ENCODE results near the gene AFM.

Gene AFM

DNA sequence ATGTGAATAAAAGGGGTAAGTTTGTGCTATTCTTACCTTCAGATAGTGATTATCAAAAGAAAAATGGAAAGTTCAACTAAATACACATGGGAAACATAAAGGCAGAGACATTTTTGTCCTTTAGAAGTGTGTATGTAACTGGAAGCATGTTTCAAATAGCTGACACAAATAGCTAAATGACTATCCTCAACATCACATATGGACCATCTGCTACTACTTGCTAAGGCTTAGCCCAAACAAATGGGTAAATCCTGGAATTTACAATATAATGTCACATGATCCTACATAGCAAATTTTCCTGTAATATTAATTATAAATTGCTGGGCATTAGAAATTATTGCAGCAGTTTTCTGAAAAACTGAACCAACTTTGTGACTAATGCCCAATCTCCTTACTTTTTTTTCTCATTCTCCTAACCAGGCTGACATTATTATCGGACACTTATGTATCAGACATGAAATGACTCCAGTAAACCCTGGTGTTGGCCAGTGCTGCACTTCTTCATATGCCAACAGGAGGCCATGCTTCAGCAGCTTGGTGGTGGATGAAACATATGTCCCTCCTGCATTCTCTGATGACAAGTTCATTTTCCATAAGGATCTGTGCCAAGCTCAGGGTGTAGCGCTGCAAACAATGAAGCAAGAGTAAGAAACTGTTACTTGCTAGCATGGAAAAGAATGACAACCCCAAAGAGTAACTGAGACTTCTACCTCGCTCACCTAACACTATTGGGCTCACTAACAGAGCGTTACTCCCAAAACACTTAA lies 29.4 kb upstream of the AFM start:
- DNase-seq = no peak

DNA sequence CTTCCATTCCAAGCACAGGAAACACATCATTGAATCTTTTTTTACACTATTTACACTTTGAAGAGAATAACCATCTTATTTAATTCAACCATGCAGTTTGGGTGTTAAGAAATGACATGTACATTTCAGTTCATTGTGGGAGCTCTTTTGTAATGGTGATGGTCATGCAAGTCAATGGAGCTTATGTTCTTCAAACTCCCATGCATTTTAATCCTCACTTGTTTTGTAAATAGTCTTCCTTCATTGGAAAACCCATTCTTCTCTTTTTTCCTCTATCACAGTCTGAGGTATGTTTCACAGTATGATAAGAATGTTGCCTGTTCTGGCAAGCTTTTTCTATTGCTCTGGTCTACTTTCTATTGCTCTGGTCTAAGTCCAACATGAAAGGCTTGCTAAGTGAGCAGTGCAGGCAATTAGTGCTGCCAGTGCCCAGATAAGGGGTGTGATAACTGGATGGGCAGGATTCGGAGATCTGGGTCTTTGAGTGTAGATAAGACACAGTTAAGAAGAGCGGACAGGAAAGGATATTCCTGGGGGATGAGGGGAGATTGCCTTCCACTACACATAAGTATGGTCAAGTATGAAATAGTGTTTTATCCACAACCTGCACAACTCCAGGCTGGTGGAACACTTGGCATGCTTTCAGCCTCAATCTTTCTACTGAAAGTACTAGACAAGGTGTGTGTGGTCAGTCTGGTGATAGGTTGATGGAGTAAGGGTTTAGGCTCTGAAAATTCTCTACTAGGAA lies 28.4 kb upstream of the AFM start:
- no peak for DNase-seq

GRCh38 chr4:73453701-73454005 lies 27.9 kb upstream of the AFM start:
- DNase-seq = no peak

GRCh38 chr4:73454920-73455319 lies 26.6 kb upstream of the AFM start:
- no peak for DNase-seq

GRCh38 chr4:73456177-73457022 lies 25.1 kb upstream of the AFM start:
- DNase-seq = no peak

GRCh38 chr4:73458184-73459047 lies 23.1 kb upstream of the AFM start:
- DNase-seq = no peak

- no peak for DNase-seq
These were observed 22.5 kb upstream of the AFM start for GRCh38 chr4:73459048-73459421.

GRCh38 chr4:73460913-73461522 lies 20.5 kb upstream of the AFM start:
- no peak for DNase-seq

DNA sequence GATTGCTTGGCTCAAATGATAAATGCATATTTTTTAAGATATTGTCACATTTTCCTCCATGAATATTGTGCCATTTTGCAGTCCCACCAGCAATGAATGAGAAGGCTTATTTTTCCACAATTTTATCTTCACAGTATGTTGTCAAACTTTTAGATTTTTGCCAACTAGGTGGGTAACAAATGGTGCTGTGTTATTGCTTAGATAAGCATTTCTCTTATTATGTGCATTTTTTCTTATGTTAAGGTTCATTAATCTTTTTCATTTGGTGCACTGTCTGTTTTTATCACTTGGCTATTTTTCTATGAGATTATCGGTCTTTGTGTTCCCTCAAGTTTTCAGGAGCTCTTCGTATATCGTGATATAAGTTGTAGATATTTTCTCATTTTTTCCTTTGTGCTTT lies 13.4 kb upstream of the AFM start:
- no peak for DNase-seq

DNA sequence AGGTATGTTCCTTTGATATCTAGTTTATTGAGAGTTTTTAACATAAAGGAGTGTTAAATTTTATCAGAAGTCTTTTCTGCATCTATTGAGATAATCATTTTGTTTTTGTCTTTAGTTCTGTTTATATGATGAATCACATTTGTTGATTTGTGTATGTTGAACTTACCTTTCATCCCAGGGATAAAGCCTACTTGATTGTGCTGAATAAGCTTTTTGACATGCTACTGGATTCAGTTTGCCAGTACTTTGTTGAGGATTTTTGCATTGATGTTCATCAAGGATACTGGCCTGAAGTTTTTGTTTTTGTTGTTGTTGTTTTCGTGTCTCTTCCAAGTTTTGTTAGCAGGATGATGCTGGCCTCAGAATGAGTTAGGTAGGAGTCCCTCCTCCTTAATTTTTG lies 10.8 kb upstream of the AFM start:
- no peak for DNase-seq

- no peak for DNase-seq
These were observed 4.4 kb upstream of the AFM start for GRCh38 chr4:73477176-73477575.

- no peak for DNase-seq
These were observed 2.2 kb upstream of the AFM start for GRCh38 chr4:73479323-73479722.

GRCh38 chr4:73485085-73485484 lies 3.5 kb downstream of the AFM start:
- DNase-seq = no peak

DNA sequence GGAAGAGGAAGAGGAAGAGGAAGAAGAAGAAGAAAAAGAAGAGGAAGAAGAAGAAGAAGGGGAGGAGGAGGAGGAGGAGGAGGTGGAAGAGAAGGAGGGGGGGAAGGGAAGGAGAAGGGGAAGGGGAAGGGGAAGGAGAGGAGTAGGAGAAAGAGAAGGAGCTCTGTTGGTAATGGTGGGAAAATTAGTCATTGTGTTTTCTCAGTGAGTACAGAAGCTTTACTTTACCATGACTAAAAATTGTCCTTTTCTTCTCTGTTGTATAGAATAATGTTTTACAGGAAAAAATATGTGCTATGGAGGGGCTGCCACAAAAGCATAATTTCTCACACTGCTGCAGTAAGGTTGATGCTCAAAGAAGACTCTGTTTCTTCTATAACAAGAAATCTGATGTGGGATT lies 4.1 kb downstream of the AFM start:
- DNase-seq = no peak

- DNase-seq = no peak
These were observed 5.0 kb downstream of the AFM start for GRCh38 chr4:73486497-73486896.

- DNase-seq = no peak
These were observed 5.7 kb downstream of the AFM start for GRCh38 chr4:73487233-73487632.

DNA sequence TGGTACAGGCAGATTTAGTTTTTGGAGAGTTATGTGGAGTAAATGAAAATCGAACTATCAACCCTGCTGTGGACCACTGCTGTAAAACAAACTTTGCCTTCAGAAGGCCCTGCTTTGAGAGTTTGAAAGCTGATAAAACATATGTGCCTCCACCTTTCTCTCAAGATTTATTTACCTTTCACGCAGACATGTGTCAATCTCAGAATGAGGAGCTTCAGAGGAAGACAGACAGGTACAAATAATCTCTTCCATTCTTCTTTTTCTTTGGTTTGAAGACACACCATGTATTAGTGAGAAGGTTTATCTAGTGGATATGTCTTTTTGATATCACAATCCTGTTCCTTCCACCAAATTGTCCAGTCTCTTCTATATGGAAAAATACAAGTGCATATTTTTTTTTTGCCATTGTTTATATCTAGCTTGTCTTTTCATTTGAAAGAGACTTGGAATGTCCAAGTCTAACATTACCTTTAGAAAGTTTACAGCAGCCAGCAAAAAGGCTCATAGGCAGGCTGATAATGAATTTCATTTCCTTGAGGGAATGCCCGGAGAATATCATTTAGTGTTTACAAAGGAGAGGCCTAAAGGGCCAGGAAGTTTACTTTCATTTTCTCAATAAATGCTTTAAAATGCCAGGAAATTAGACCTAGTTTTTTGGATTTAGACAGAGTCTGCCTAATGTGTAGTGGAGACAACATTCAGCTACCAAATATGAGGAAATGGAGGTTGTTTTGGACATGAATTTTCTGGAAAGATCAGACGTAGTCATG lies 18.6 kb downstream of the AFM start:
- DNase-seq = no peak

- DNase-seq = no peak
These were observed 20.2 kb downstream of the AFM start for GRCh38 chr4:73501664-73502265.

DNA sequence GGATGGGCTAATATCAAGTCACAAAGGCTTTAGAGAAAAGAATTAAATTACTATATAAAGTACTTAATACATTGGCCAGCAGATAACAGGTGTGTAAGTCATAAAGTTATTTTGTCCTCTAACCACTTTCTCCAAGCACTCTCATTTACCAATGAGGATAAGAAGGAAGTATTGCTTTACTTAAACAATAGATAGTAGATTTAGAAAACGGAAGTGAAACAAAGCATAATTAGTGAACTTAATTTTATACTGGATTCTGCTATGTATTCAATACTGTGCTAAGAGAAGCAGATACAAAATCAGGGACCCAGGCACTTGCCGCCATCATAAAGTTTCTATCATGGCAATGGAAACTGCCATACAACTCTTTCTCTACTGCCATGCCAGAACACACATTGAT lies 24.0 kb downstream of the AFM start:
- no peak for DNase-seq

GRCh38 chr4:73507541-73507940 lies 26.0 kb downstream of the AFM start:
- no peak for DNase-seq

DNA sequence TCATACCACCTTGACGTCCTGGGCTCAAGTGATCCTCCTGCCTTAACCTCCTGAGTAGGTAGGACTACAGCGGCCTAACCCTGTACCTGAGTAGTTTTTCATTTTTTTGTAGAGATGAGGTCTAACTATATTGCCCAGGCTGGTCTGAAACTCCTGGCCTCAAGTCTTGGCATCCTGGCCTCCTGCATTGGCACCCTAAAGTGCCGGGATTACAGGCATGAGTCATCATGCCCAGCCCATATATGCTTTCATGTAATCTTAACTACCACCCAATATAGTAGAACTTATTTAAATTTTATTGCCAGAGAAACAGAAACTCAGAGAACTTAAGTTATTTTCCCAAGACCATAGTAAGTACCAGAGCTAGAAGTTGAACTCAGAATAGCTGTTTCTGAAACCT lies 27.1 kb downstream of the AFM start:
- DNase-seq = no peak
